MM.1S (cell line): ENCODE measurements around the gene CGB7.
"Not testable (repeated sequence)": the region's sequence is repeated elsewhere in the genome, so short reads cannot be mapped to it uniquely, and the experiment has no call there.

ENCODE experiments used
- EZH2 ChIP-seq: fragments of 300-600 bp; sonication (generic); optimal IDR thresholded peaks from 2 replicates; pipeline ENCODE3; 2017; ENCODE audit warnings: low read depth, mild to moderate bottlenecking, antibody characterized with exemption, low read length, mixed read lengths
- TF ChIP-seq, protein P1 (sequence below): fragments of 300-600 bp; sonication (generic); IDR thresholded peaks from 2 replicates; pipeline ENCODE4 v1.5.1; 2016; ENCODE audit warnings: antibody characterized with exemption, low read length, mixed read lengths

DNA sequence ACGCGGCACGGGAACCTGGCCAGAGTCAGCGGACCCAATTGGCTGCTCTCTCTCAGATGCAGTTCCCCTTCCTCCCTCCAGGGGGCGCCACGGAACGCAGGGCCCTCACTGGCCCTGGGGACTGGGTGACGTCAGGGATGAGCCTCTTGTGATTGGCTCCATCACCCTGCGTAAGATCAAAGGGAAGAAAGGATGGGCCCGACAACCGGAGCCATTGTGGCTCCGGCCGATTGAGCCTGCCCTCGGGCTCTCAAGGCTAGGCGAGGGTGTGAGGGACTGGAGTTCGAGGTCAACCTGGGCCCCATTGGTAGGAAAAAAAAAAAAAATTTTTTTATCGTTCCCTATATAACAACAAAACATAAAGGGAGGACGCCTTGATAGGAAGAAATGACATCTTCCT lies 20.7 kb downstream of the CGB7 start, which contains the start of gene CGB1:
- TF ChIP-seq EZH2 = not testable (repeated sequence)
- TF ChIP-seq, protein P1, sequence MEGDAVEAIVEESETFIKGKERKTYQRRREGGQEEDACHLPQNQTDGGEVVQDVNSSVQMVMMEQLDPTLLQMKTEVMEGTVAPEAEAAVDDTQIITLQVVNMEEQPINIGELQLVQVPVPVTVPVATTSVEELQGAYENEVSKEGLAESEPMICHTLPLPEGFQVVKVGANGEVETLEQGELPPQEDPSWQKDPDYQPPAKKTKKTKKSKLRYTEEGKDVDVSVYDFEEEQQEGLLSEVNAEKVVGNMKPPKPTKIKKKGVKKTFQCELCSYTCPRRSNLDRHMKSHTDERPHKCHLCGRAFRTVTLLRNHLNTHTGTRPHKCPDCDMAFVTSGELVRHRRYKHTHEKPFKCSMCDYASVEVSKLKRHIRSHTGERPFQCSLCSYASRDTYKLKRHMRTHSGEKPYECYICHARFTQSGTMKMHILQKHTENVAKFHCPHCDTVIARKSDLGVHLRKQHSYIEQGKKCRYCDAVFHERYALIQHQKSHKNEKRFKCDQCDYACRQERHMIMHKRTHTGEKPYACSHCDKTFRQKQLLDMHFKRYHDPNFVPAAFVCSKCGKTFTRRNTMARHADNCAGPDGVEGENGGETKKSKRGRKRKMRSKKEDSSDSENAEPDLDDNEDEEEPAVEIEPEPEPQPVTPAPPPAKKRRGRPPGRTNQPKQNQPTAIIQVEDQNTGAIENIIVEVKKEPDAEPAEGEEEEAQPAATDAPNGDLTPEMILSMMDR = peak; percentile 48
